Measurements from ENCODE around the gene ANKRD52.

ANKRD52 gene

DNA sequence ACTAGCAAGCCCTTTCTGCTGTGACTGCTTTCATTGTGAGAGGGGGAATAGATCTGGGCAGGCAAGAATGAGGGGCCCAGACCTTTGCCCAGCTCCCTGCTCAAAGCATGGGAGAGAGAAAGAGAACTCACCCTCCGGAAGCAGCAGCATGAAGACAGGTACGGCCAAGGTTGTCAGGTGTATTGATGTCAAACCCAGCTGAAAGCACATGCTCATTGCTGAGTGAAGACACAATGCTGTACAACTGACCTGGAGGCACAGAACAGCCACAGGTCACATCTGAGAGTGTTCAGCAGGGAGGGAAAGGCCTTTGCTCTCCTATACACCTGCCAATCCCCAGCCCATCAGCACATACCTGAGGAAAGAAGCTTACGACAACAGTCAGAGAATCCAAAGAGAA is 5.5 kb downstream of the ANKRD52 start:
- no peak for DNase-seq (ENCODE audit: low read depth)
- TF ChIP-seq, protein P1, sequence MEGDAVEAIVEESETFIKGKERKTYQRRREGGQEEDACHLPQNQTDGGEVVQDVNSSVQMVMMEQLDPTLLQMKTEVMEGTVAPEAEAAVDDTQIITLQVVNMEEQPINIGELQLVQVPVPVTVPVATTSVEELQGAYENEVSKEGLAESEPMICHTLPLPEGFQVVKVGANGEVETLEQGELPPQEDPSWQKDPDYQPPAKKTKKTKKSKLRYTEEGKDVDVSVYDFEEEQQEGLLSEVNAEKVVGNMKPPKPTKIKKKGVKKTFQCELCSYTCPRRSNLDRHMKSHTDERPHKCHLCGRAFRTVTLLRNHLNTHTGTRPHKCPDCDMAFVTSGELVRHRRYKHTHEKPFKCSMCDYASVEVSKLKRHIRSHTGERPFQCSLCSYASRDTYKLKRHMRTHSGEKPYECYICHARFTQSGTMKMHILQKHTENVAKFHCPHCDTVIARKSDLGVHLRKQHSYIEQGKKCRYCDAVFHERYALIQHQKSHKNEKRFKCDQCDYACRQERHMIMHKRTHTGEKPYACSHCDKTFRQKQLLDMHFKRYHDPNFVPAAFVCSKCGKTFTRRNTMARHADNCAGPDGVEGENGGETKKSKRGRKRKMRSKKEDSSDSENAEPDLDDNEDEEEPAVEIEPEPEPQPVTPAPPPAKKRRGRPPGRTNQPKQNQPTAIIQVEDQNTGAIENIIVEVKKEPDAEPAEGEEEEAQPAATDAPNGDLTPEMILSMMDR (conservative IDR thresholded peaks at IDR 0.05; ENCODE audit: low read depth, low read length), result no peak

DNA sequence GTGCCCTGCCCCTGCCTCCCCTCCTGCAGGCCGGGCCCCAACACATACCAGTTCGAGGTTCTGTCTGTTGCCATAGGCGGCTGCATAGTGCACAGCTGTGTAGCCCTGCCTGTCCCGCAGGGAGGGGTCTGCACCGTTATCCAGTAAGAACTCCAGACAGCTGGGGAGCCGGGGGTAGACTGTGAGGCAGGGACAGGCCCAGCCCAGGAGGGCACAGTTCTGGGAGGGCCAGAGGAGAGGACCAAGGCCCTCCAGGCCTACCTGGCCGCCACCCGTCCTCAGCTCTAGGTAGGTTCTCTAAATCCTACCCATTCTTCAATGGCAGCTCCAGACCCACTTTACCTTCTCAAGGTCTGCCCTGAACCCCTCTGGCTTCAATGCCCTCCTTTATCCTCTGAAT is 9.5 kb downstream of the ANKRD52 start:
- H3K4me3 ChIP-seq (ENCODE audit: low read depth, low read length), result no peak overlapping the region
- no peak for DNase-seq (ENCODE audit: low read depth)
- TF ChIP-seq, protein P1 (conservative IDR thresholded peaks at IDR 0.05; ENCODE audit: low read depth, low read length), result no peak

More for the DNA sequence above, 5.5 kb downstream of the ANKRD52 start:
- no peak overlapping the region for H3K4me3 ChIP-seq (ENCODE audit: low read depth, low read length)

DNA sequence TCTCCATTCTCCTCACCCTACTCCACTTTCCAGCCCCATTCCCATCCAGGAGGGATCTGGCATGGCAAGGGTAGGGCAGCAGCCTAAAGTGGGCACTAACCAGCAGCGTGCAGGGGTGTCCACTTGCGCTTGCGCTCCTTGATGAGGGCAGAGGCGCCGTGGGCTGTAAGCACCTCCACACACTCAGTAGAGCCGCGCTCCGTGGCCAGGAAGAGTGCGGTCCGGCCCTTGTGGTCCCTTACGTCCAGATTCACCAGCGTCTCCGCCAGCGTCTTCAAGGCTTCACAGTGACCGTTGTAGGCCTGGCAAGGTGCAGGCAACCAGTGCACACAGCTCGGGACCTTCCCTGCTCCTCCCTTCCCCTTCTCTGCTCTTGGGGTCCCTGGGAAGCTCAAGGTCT is 10.3 kb downstream of the ANKRD52 start:
- no peak overlapping the region for H3K4me3 ChIP-seq (ENCODE audit: low read depth, low read length)
- DNase-seq (ENCODE audit: low read depth), result no peak
- TF ChIP-seq, protein P1 (conservative IDR thresholded peaks at IDR 0.05; ENCODE audit: low read depth, low read length), result no peak

DNA sequence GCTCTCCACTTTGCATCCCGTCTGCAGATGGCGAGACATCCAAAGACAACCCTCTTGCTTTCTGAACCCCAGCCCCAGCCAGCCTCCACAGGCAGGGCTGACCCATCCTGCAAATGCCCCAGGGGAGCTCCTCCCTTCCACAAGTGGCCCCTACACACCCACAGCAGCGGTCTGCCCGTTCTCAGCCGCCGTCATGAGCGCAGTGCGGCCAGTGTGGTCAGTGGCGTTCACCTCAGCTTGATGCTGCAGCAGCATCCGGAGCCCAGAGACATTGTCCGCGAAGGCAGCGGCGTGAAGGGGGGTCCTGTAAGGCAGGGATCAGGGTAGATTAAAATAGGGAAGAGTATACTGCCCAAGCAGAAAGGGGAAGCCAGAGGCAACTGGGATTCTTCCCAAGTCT is 13.7 kb downstream of the ANKRD52 start:
- H3K4me3 ChIP-seq (ENCODE audit: low read depth, low read length), result no peak overlapping the region
- DNase-seq (ENCODE audit: low read depth), result no peak
- TF ChIP-seq, protein P1 (conservative IDR thresholded peaks at IDR 0.05; ENCODE audit: low read depth, low read length), result no peak

DNA sequence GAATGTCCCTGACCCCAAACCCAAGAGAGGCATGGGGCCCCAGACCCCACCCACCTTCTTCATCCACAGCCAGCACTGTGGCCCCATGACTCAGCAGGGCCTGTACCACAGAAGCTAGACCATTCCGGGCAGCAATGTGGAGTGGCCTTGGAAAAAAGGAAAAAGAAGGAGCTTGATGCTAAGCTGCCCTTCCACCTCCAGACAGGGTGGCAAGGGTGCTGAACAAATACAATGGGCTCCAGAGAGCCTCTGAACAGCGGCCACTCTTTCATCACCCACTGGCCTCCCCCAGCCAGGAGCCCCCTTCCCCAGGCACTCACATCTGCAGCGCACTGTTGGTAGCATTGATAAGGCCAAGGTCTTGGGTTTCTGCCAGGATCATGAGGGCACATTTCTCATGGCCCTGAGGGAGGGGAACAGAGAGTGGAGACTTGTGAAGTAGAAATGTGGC is 14.4 kb downstream of the ANKRD52 start:
- no peak overlapping the region for H3K4me3 ChIP-seq (ENCODE audit: low read depth, low read length)
- TF ChIP-seq, protein P1 (conservative IDR thresholded peaks at IDR 0.05; ENCODE audit: low read depth, low read length), result no peak
- DNase-seq (ENCODE audit: low read depth), result peak; percentile 31

DNA sequence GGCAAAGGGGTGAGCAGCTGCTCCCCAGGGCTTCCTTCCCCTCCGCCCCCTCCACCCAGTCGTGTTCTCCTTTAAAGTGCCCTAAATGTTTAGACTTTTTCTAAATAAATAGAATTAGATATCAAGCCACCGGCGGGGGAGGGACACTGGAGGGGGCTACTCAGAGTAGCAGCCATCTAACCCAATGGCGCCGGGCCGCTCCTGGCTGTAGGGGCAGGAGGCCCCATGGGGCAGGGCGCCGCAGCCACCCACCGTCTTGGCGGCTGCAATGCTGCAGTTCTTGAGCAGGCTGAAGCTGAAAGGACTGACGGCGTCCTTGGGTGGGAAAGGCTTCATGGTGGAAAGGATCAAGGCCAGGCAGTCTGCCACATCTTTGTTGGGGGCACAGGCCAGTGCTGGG is 15.2 kb downstream of the ANKRD52 start:
- TF ChIP-seq, protein P1 (conservative IDR thresholded peaks at IDR 0.05; ENCODE audit: low read depth, low read length), result no peak
- no peak for DNase-seq (ENCODE audit: low read depth)
- no peak overlapping the region for H3K4me3 ChIP-seq (ENCODE audit: low read depth, low read length)

DNA sequence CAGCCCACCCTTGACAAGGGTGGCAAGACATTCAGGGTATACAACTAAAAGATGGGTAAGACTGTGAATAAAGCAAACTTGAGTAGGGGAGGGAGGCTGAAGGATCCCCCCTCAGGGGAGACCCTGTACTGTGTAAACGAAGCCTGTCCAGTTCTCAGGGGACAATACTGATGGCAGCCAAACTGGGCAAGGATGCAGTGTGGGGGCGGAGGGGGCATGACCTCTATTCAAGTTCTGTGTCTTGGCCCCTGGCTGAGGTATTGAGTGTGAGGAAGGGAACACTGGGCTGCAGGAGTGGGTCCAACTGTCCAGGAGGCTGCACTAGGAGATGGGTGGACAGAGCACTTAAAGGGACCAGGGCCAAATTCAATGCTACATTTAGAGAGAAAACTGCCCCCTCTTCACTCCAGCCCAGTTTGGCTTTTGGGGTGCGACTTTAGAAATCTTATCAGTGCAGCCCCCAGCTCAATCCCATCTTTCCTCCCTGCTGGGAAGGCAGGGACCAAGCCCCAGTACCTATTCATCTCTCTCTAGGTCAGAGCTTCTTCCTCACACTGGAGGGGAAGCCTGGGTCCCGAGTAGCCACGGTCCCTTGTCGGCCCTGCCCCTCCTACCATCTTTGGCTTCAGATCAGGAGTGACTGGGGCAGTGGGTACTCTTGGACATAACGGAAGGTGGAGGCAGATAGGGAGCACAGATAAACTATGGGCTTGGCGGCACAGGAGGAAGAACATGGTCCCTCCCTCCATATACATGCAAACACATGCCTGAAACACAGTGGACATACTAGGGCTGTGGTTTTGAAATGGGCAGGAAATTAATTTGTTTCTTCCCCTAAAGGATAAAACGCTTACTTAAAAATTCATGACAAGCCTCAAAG is 16.5 kb downstream of the ANKRD52 start:
- no peak for DNase-seq (ENCODE audit: low read depth)
- TF ChIP-seq, protein P1 (conservative IDR thresholded peaks at IDR 0.05; ENCODE audit: low read depth, low read length), result no peak
- H3K4me3 ChIP-seq (ENCODE audit: low read depth, low read length), result no peak overlapping the region
